Epithelial cell of proximal tubule (primary cell): ENCODE data around the gene HLA-C. TPM values are rescaled to one million over a fixed set of nuclear protein-coding genes. Genes with fewer than 3 reads are reported as not detected.
"Not testable (repeated sequence)": the region's sequence is repeated elsewhere in the genome, so short reads cannot be mapped to it uniquely, and the experiment has no call there.

ENCODE experiments used
- DNase-seq: peaks from one replicate; pipeline ENCODE4 v3.0.0-alpha.2; 2011; ENCODE audit warnings: low read depth
- H3K4me3 ChIP-seq: 2 replicates; pipeline ENCODE4 v1.5.1; 2011; ENCODE audit warnings: low read depth, mild to moderate bottlenecking, low read length
- total RNA-seq: library from RNA; depleted of rRNA; stranded (reverse); fragments of >200 nt; gene quantifications from 2 replicates; pipeline ENCODE4 v1.2.3, GENCODE V29; 2015
- TF ChIP-seq, protein P1 (sequence below): conservative IDR thresholded peaks from 2 replicates; pipeline ENCODE4 v1.5.1; 2012; ENCODE audit warnings: low read depth, mild to moderate bottlenecking, low read length

The HLA-C gene
- total RNA-seq, 1 donor from 2014 or later = 174 TPM

- DNase-seq = no peak
- H3K4me3 ChIP-seq = no peak overlapping the region
- TF ChIP-seq, protein P1, sequence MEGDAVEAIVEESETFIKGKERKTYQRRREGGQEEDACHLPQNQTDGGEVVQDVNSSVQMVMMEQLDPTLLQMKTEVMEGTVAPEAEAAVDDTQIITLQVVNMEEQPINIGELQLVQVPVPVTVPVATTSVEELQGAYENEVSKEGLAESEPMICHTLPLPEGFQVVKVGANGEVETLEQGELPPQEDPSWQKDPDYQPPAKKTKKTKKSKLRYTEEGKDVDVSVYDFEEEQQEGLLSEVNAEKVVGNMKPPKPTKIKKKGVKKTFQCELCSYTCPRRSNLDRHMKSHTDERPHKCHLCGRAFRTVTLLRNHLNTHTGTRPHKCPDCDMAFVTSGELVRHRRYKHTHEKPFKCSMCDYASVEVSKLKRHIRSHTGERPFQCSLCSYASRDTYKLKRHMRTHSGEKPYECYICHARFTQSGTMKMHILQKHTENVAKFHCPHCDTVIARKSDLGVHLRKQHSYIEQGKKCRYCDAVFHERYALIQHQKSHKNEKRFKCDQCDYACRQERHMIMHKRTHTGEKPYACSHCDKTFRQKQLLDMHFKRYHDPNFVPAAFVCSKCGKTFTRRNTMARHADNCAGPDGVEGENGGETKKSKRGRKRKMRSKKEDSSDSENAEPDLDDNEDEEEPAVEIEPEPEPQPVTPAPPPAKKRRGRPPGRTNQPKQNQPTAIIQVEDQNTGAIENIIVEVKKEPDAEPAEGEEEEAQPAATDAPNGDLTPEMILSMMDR = no peak
Measured at GRCh38 chr6:31293343-31293742, 21.5 kb upstream of the HLA-C start.

DNA sequence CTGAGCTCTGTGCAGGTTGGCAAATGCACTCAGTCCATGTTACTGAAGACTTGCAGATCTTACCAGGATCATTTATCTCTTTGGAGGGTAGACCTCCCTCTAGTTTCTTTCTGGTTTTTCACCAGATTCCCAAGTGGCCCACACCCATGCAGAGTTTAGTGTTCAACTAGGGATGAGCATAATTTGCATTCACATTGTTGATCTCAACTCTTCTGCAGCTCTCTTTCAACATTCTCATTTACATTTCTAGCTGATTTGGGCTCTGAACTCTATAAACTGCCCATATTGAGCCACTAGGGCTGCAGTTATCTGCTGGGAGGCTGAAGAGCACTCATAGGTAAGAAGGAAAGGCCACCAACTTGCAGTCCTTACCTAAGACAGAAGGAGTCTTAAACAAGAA is 17.9 kb upstream of the HLA-C start:
- DNase-seq = no peak
- no peak overlapping the region for H3K4me3 ChIP-seq
- TF ChIP-seq, protein P1 = no peak

DNA sequence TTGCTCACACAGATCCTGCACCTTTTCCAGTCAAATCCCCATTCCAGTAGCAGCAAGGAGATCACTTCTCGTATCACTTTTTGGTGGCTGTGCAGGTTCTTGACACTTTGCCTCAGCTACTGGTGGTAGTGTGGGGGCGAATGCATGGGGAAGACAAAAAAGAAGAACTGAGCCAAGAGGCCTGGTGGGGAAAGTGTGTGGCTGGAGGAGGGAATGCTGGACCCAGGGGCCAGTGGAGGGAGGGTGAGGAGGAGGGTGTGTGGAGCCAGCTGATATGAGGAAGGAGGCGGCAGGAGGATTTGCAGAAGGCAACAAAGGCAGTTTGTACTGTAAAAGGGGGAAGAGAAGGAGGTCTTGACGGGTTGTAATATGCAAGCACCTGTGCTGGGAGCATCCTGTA is 15.7 kb upstream of the HLA-C start:
- TF ChIP-seq, protein P1 = no peak
- no peak overlapping the region for H3K4me3 ChIP-seq
- DNase-seq = no peak

- no peak for DNase-seq
- H3K4me3 ChIP-seq = no peak overlapping the region
- TF ChIP-seq, protein P1 = no peak
Measured at GRCh38 chr6:31285982-31286381, 14.1 kb upstream of the HLA-C start.

DNA sequence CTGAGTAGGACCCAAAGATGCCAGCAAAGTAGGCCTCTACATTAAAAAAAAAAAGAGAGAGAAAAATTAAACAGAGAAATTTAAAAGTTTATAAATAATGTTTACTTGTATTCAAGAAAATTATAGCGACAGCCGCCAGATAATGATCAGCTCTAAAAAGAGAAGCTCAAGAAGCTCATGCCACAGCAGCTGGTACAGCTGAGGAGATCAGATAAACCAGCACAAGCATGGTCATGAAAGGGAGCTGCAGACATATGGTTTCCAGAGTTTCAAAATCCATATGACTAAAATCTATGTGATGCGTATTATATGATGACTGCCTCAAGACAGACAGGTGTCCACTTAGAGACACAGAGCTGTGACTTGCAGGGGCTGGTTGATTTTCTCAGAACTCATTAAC is 13.6 kb upstream of the HLA-C start:
- TF ChIP-seq, protein P1 = no peak
- DNase-seq = no peak
- H3K4me3 ChIP-seq = no peak overlapping the region

DNA sequence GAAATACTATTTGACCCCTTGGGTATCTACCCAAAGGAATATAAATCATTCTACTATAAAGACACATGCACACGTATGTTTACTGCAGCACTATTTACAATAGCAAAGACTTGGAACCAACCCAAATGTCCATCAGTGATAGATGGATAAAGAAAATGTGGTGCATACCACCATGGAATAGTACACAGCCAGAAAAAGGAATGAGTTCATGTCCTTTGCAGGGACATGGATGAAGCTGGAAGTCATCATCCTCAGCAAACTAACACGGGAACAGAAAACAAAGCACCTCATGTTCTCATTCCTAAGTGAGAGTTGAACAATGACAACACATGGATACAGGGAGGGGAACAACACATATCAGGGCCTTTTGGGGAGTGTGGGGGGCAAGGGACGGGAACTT is 7.8 kb upstream of the HLA-C start:
- not testable (repeated sequence) for DNase-seq, H3K4me3 ChIP-seq

DNA sequence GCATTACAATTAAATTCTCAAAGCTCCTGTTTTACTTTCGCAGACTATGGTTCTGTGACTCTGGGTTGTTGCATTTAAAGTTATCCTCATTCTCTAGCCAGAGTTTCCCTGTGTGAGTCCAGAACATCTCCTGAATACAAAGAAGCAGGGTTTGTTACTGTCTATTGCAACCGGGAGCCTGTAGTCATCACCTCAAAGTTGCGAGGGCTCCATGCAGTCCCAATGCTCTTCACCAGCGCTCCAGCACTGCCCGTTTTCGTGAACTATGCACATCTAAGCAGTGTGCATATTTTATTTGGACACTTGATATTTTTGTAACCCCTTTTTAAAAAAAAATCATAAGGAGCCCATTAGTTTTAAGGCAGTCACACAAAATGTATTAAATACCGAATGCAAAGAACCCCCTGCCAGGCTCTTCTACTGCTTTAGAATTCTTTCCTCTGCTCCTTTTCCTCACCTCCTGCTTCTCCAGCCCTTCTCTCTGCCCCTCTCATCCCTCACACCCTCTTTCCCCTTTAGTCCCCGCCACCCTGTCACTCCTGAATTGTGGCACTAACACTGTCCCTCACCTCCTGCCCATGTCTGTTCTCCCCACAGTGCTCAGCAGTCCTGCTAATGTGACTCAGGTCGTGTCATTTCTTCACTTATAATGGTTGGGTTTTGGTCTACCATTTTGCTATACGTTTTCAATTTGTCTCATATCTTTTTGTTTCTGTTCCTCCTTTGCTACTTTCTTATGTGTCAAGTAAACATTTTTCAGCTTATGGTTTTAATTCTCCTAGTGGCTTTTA is 1.1 kb upstream of the HLA-C start:
- no peak for DNase-seq
- no peak overlapping the region for H3K4me3 ChIP-seq
- TF ChIP-seq, protein P1 = no peak
